HL-60 (cell line): ENCODE data around the gene DYRK1A.

Experiments
- DNase-seq, 2 experiments: peaks; one replicate each; pipeline ENCODE4 v3.0.0-alpha.2; 2010 to 2020; ENCODE audit warnings: low read depth in 1 of 2, low spot score in 1 of 2
- H3K27ac ChIP-seq: fragments of 250-450 bp; sonication (Bioruptor Pico); replicated peaks from 2 replicates; pipeline ENCODE4 v1.5.1; 2020; ENCODE audit warnings: mild to moderate bottlenecking, moderate library complexity
- H3K27me3 ChIP-seq: fragments of 250-450 bp; sonication (Bioruptor Pico); 2 replicates; pipeline ENCODE4 v1.5.1; 2021; ENCODE audit warnings: mild to moderate bottlenecking, moderate library complexity; ENCODE audit not compliant: insufficient read depth, poor library complexity, severe bottlenecking
- H3K4me3 ChIP-seq: replicated peaks from 2 replicates; pipeline ENCODE4 v1.5.1; 2011; ENCODE audit warnings: mild to moderate bottlenecking, control low read depth, low read length; ENCODE audit not compliant: insufficient read depth
- CTCF ChIP-seq: IDR thresholded peaks from one replicate; pipeline ENCODE4 v1.5.1; 2011; ENCODE audit warnings: low read length, control low read depth, inconsistent platforms; ENCODE audit not compliant: insufficient read depth
- GABPA ChIP-seq: IDR thresholded peaks from 2 replicates; pipeline ENCODE4 v1.6.1; 2012; ENCODE audit warnings: low read depth
- POLR2AphosphoS5 ChIP-seq: IDR thresholded peaks from 2 replicates; pipeline ENCODE4 v1.6.1; 2012; ENCODE audit warnings: low read depth
- SPI1 ChIP-seq: IDR thresholded peaks from 2 replicates; pipeline ENCODE4 v1.6.1; 2012; ENCODE audit warnings: low read depth, mild to moderate bottlenecking, borderline replicate concordance
- TF ChIP-seq, protein P1 (sequence below): IDR thresholded peaks from 2 replicates; pipeline ENCODE4 v1.6.1; 2012; ENCODE audit warnings: low read depth; ENCODE audit not compliant: insufficient replicate concordance

Gene DYRK1A

DNA sequence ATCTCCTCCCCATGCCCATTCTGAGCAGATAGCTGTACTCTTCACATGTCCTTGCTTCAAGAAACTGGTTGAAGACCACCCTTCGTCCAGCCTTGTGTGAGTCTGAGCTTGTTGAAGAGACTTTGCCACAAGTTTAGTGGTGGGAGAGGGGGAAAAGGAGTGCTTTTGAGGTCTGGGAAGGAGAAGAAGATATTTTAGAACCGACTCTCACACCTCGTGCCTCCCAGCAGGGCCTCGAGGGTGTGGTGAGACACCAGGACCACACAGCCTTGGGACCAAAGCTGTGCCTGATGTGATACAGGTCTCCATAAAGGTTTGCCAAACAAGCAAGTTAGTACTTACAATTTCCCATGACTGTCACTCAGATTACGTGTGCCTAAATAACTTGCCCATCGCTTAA is 201.8 kb downstream of the DYRK1A start:
- H3K4me3 ChIP-seq, result no peak overlapping the region
- no peak for TF ChIP-seq SPI1
- no peak for TF ChIP-seq POLR2AphosphoS5
- no peak for TF ChIP-seq CTCF
- no peak for TF ChIP-seq GABPA
- TF ChIP-seq, protein P1, sequence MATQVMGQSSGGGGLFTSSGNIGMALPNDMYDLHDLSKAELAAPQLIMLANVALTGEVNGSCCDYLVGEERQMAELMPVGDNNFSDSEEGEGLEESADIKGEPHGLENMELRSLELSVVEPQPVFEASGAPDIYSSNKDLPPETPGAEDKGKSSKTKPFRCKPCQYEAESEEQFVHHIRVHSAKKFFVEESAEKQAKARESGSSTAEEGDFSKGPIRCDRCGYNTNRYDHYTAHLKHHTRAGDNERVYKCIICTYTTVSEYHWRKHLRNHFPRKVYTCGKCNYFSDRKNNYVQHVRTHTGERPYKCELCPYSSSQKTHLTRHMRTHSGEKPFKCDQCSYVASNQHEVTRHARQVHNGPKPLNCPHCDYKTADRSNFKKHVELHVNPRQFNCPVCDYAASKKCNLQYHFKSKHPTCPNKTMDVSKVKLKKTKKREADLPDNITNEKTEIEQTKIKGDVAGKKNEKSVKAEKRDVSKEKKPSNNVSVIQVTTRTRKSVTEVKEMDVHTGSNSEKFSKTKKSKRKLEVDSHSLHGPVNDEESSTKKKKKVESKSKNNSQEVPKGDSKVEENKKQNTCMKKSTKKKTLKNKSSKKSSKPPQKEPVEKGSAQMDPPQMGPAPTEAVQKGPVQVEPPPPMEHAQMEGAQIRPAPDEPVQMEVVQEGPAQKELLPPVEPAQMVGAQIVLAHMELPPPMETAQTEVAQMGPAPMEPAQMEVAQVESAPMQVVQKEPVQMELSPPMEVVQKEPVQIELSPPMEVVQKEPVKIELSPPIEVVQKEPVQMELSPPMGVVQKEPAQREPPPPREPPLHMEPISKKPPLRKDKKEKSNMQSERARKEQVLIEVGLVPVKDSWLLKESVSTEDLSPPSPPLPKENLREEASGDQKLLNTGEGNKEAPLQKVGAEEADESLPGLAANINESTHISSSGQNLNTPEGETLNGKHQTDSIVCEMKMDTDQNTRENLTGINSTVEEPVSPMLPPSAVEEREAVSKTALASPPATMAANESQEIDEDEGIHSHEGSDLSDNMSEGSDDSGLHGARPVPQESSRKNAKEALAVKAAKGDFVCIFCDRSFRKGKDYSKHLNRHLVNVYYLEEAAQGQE, result no peak
- no peak for DNase-seq
- no peak overlapping the region for H3K27ac ChIP-seq
- H3K27me3 ChIP-seq, result no peaks in the 10 kb centered on the region

DNA sequence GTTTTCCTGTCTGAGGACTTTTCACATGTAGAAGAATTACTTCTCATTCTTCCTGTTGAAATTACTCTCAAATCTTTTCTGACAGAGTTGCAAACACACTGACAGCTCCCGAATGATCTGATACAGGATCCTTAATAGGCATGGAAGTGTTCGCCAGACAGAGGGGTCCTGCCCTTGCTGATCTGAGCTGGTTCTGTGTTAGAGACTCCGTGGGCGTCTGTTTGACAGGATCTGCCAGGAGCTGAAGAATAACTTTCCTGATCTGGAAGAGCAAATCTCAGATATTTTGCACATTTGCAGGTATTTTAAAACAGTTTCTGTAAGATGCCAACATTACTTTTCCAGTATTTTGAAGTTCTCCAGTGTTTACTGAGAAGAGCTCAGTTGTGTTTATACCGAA is 202.3 kb downstream of the DYRK1A start:
- DNase-seq, result no peak
- TF ChIP-seq SPI1 (no peak), POLR2AphosphoS5 (no peak), GABPA (no peak), CTCF (no peak)
- TF ChIP-seq, protein P1, result no peak
- Histone ChIP-seq H3K27ac (no peak overlapping the region), H3K27me3 (no peaks in the 10 kb centered on the region), H3K4me3 (no peak overlapping the region)

DNA sequence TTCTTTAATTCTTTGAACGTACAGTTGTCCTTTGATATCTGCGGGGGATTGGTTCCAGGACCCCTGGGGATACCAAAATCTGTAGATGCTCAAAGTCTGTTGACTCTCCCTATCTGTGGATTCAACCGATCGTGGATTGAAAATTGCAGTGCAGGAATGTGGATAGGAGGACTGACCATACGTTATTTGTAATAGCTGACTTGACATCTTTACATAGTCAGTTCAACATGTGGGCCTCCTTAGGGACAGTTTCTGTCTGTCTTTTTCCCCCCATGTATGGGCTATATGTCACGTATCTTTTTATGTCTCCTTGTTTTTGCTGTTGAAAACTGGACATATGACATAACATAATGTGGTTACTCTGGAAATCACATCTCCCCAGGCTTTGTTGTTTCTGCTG is 204.9 kb downstream of the DYRK1A start:
- H3K4me3 ChIP-seq, result no peak overlapping the region
- TF ChIP-seq SPI1 (no peak), GABPA (no peak), POLR2AphosphoS5 (no peak), CTCF (no peak)
- TF ChIP-seq, protein P1, result no peak
- no peak for DNase-seq
- H3K27me3 ChIP-seq, result no peaks in the 10 kb centered on the region
- no peak overlapping the region for H3K27ac ChIP-seq
